Activated B cell treated with CpG ODN at 0.5 μM for 24 hours (primary cell): ENCODE measurements around the gene LPCAT4. TPM values are rescaled to one million over a fixed set of nuclear protein-coding genes. Genes with fewer than 3 reads are reported as not detected.
A peak's percentile ranks its signal among the peaks of the same experiment; 100 is the strongest.
"Not testable (repeated sequence)": the region's sequence is repeated elsewhere in the genome, so short reads cannot be mapped to it uniquely, and the experiment has no call there.

Experiments
- ATAC-seq: fragments of 200-7000 bp; cut with Tn5 transposase; one replicate; pipeline ENCODE4 v1.10.0; 2021; ENCODE audit warnings: low read depth, mild to moderate bottlenecking, moderate library complexity
- CTCF ChIA-PET: fragments of 350-600 bp; sonication (Branson Sonifier 250); formaldehyde crosslinking; loops from one replicate; lab custom pipeline; 2021; ENCODE audit warnings: antibody characterized with exemption; lab: Charles Lee
- POLR2A ChIA-PET: fragments of 350-600 bp; sonication (Branson Sonifier 250); formaldehyde crosslinking; loops from one replicate; lab custom pipeline; 2021; ENCODE audit warnings: antibody characterized with exemption; lab: Charles Lee
- DNase-seq: peaks from one replicate; pipeline ENCODE4 v3.0.0; 2022
- H3K27ac Mint-ChIP-seq: one replicate; pipeline ENCODE4 v1.8.0; 2020; ENCODE audit warnings: mixed read lengths
- H3K27me3 Mint-ChIP-seq: one replicate; pipeline ENCODE4 v1.8.0; 2021; ENCODE audit warnings: mixed read lengths
- H3K36me3 Mint-ChIP-seq: one replicate; pipeline ENCODE4 v1.8.0; 2021; ENCODE audit warnings: low read depth, mixed read lengths
- H3K4me1 Mint-ChIP-seq: one replicate; pipeline ENCODE4 v1.8.0; 2021; ENCODE audit warnings: mixed read lengths
- H3K4me3 Mint-ChIP-seq: one replicate; pipeline ENCODE4 v1.8.0; 2020; ENCODE audit warnings: mild to moderate bottlenecking, mixed read lengths
- H3K9me3 Mint-ChIP-seq: one replicate; pipeline ENCODE4 v1.8.0; 2020; ENCODE audit warnings: mixed read lengths
- CTCF ChIP-seq: fragments of 200-600 bp; IDR thresholded peaks from one replicate; pipeline ENCODE4 v1.8.0; 2022; ENCODE audit warnings: antibody characterized with exemption, mild to moderate bottlenecking
- intact Hi-C: fragments of 100-400 bp; cut with micrococcal nuclease; formaldehyde crosslinking; loops from one replicate; pipeline ENCODE4 v1.15.1; 2024
- total RNA-seq: library from RNA; stranded (reverse); gene quantifications from 2 replicates; pipeline ENCODE4 v1.2.3, GENCODE V29; 2022

Gene LPCAT4
- total RNA-seq: 23.8 and 28.8 TPM in 2 replicates

- H3K27ac Mint-ChIP-seq: peak within 1 kb of the TSS; percentile 95
Measured at GRCh38 chr15:34367101-34368081, at the start of gene LPCAT4. TSS of gene LPCAT4 (minus strand) at chr15:34367196. CDS start at chr15:34367100, 96 bp downstream.

GRCh38 chr15:34409511-34409910 lies 42.5 kb upstream of the LPCAT4 start:
- POLR2A ChIA-PET, H3K36me3 Mint-ChIP-seq, CTCF ChIA-PET, H3K9me3 Mint-ChIP-seq, H3K4me3 Mint-ChIP-seq, H3K27me3 Mint-ChIP-seq, H3K4me1 Mint-ChIP-seq, DNase-seq, H3K27ac Mint-ChIP-seq, intact Hi-C loops, ATAC-seq: not testable (repeated sequence)

More at GRCh38 chr15:34367101-34368081, at the start of gene LPCAT4:
- peak; percentile 78 for TF ChIP-seq CTCF
- ATAC-seq: peak; percentile 86
- intact Hi-C loops: loop anchor here (1.0 to 10.0 kb wide), 11 partner anchors 24 to 617 kb away; partner anchors contain the start of genes GOLGA8A, KATNBL1, NOP10 and NUTM1
- DNase-seq: peak; percentile 87
- H3K4me1 Mint-ChIP-seq: peaks cover 45% of the 10 kb centered on the region
- peak within 1 kb of the TSS; percentile 94 for H3K4me3 Mint-ChIP-seq
- peaks cover 17% of the 10 kb centered on the region for H3K36me3 Mint-ChIP-seq
- ChIA-PET CTCF (interaction anchor here (0.6 to 5.2 kb wide), 23 partner anchors 9 to 304 kb away, joined by 3 to 78 read pairs (median 4); partner anchors contain the start of genes EMC7, GOLGA8B, NOP10 and NUTM1), POLR2A (interaction anchor here (0.7 to 4.3 kb wide), 19 partner anchors 21 to 1179 kb away, joined by 3 to 64 read pairs (median 4); partner anchors contain the start of genes AQR, DPH6, EMC4 and EMC7)
- H3K27me3 Mint-ChIP-seq: no peaks in the 10 kb centered on the region
- H3K9me3 Mint-ChIP-seq: no peaks in the 10 kb centered on the region

GRCh38 chr15:34408973-34409372 lies 42.0 kb upstream of the LPCAT4 start:
- H3K27me3 Mint-ChIP-seq, H3K27ac Mint-ChIP-seq, DNase-seq, CTCF ChIA-PET, intact Hi-C loops, H3K4me1 Mint-ChIP-seq, H3K9me3 Mint-ChIP-seq, ATAC-seq, H3K36me3 Mint-ChIP-seq, H3K4me3 Mint-ChIP-seq, POLR2A ChIA-PET: not testable (repeated sequence)

GRCh38 chr15:34403899-34404298 lies 36.9 kb upstream of the LPCAT4 start:
- H3K27ac Mint-ChIP-seq, intact Hi-C loops, CTCF ChIA-PET, H3K4me1 Mint-ChIP-seq, DNase-seq, H3K4me3 Mint-ChIP-seq, POLR2A ChIA-PET, H3K9me3 Mint-ChIP-seq, ATAC-seq, H3K27me3 Mint-ChIP-seq, H3K36me3 Mint-ChIP-seq: not testable (repeated sequence)

GRCh38 chr15:34403160-34403598 lies 36.2 kb upstream of the LPCAT4 start:
- H3K27ac Mint-ChIP-seq, H3K27me3 Mint-ChIP-seq, CTCF ChIA-PET, ATAC-seq, H3K4me1 Mint-ChIP-seq, DNase-seq, intact Hi-C loops, POLR2A ChIA-PET, H3K4me3 Mint-ChIP-seq, H3K36me3 Mint-ChIP-seq, H3K9me3 Mint-ChIP-seq: not testable (repeated sequence)

- H3K36me3 Mint-ChIP-seq, DNase-seq, H3K4me1 Mint-ChIP-seq, H3K27ac Mint-ChIP-seq, H3K27me3 Mint-ChIP-seq, POLR2A ChIA-PET, CTCF ChIA-PET, H3K4me3 Mint-ChIP-seq, H3K9me3 Mint-ChIP-seq, intact Hi-C loops, ATAC-seq: not testable (repeated sequence)
Measured at GRCh38 chr15:34397637-34398259, 30.8 kb upstream of the LPCAT4 start.

- DNase-seq, H3K36me3 Mint-ChIP-seq, H3K9me3 Mint-ChIP-seq, CTCF ChIA-PET, H3K4me3 Mint-ChIP-seq, ATAC-seq, H3K4me1 Mint-ChIP-seq, intact Hi-C loops, H3K27ac Mint-ChIP-seq, H3K27me3 Mint-ChIP-seq, POLR2A ChIA-PET: not testable (repeated sequence)
Measured at GRCh38 chr15:34392981-34393380, 26.0 kb upstream of the LPCAT4 start.

- H3K4me1 Mint-ChIP-seq, H3K27me3 Mint-ChIP-seq, H3K9me3 Mint-ChIP-seq, H3K27ac Mint-ChIP-seq, CTCF ChIA-PET, ATAC-seq, H3K36me3 Mint-ChIP-seq, POLR2A ChIA-PET, DNase-seq, intact Hi-C loops, H3K4me3 Mint-ChIP-seq: not testable (repeated sequence)
Measured at GRCh38 chr15:34389594-34390086, 22.6 kb upstream of the LPCAT4 start.

GRCh38 chr15:34381829-34382521 lies 15.0 kb upstream of the LPCAT4 start:
- H3K4me3 Mint-ChIP-seq, H3K9me3 Mint-ChIP-seq, H3K27me3 Mint-ChIP-seq, ATAC-seq, intact Hi-C loops, DNase-seq, H3K27ac Mint-ChIP-seq, H3K36me3 Mint-ChIP-seq, POLR2A ChIA-PET, CTCF ChIA-PET, H3K4me1 Mint-ChIP-seq: not testable (repeated sequence)

GRCh38 chr15:34380491-34380890 lies 13.5 kb upstream of the LPCAT4 start:
- H3K27ac Mint-ChIP-seq, H3K27me3 Mint-ChIP-seq, CTCF ChIA-PET, POLR2A ChIA-PET, ATAC-seq, H3K9me3 Mint-ChIP-seq, H3K36me3 Mint-ChIP-seq, intact Hi-C loops, H3K4me3 Mint-ChIP-seq, H3K4me1 Mint-ChIP-seq, DNase-seq: not testable (repeated sequence)
